ENCODE data around the gene ARID5B. TPM values are rescaled to one million over a fixed set of nuclear protein-coding genes. Genes with fewer than 3 reads are reported as not detected.

ARID5B gene
- total and polyA plus RNA-seq, 2 of the 4 experiments (the other 2 are of a cell fraction) = 41.0 to 125 TPM

DNA sequence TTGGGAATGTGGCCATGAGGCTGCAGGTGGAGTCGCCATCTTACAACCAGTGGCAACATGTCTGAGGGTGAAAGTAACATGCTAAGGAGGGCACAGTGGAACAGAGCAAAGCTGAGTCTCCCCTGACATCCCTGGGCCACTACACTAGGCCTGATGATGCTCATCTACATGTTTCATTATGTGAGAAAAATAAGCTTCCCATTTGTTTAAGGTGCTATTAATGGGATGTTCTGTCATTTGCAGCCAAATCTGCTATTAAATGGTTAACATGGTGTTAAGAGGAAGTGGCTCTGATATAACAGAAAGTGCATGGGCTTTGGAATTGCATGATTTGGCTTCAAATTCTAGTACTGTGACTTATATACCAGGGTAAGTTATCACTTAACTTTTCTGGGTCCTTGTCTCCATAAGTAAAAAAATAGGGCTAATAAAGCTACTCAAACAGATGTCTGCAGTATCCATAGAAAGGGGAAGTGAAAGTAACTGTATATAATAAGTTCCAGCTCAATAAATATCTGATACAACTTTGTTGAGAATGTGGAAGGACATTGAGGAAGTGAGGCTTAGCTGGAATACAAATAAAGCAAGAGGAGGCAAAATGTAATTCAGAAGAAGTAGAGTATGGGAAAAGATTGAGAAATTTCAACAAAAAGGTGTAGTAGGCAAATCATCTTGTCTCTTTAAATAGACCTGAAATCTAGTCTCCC lies 208.2 kb downstream of the ARID5B start (continued):
- no peak for TF ChIP-seq MXI1 (IDR thresholded peaks at IDR 0.05; ENCODE audit: borderline replicate concordance, low read depth, low read length)

DNA sequence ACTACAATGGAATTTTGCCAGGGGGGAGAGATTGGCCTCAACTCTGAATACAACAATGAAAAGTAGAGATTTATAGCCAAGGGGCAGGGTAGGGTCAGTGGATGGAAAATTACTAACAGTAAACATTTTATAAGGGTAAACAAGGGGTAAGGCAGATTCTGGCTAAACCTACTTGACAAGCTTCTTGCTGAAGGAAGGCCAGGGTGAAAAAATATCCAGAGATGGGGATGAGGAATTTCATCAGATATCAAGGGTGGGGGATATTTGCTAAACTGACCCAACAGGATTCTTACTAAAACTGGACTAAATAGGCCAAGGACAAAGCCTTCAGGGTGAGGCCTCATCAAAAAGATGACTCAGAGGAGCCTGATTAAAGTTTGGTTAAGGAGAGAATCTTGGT lies 210.8 kb downstream of the ARID5B start:
- H3K36me3 ChIP-seq (ENCODE audit: control insufficient read depth, insufficient read depth, low read length) = no peaks in the 10 kb centered on the region

More for the DNA sequence above, 210.8 kb downstream of the ARID5B start:
- H3K27me3 ChIP-seq (ENCODE audit: control insufficient read depth, insufficient read depth, low read length) = no peaks in the 10 kb centered on the region
- H2AFZ ChIP-seq (replicated peaks; ENCODE audit: low read length, poor library complexity) = no peak overlapping the region
- no peak overlapping the region for H2AK9ac ChIP-seq (replicated peaks; ENCODE audit: low read depth, low read length, poor library complexity)
- TF ChIP-seq MXI1 (IDR thresholded peaks at IDR 0.05; ENCODE audit: borderline replicate concordance, low read depth, low read length) = no peak
- no peak for TF ChIP-seq RFX5 (IDR thresholded peaks at IDR 0.05; ENCODE audit: low read depth, low read length)
- TF ChIP-seq, protein P1, sequence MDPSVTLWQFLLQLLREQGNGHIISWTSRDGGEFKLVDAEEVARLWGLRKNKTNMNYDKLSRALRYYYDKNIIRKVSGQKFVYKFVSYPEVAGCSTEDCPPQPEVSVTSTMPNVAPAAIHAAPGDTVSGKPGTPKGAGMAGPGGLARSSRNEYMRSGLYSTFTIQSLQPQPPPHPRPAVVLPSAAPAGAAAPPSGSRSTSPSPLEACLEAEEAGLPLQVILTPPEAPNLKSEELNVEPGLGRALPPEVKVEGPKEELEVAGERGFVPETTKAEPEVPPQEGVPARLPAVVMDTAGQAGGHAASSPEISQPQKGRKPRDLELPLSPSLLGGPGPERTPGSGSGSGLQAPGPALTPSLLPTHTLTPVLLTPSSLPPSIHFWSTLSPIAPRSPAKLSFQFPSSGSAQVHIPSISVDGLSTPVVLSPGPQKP (IDR thresholded peaks at IDR 0.05; ENCODE audit: borderline replicate concordance, low read depth, low read length) = no peak
- TF ChIP-seq, protein P2, sequence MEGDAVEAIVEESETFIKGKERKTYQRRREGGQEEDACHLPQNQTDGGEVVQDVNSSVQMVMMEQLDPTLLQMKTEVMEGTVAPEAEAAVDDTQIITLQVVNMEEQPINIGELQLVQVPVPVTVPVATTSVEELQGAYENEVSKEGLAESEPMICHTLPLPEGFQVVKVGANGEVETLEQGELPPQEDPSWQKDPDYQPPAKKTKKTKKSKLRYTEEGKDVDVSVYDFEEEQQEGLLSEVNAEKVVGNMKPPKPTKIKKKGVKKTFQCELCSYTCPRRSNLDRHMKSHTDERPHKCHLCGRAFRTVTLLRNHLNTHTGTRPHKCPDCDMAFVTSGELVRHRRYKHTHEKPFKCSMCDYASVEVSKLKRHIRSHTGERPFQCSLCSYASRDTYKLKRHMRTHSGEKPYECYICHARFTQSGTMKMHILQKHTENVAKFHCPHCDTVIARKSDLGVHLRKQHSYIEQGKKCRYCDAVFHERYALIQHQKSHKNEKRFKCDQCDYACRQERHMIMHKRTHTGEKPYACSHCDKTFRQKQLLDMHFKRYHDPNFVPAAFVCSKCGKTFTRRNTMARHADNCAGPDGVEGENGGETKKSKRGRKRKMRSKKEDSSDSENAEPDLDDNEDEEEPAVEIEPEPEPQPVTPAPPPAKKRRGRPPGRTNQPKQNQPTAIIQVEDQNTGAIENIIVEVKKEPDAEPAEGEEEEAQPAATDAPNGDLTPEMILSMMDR (conservative IDR thresholded peaks at IDR 0.05; ENCODE audit: low read depth, low read length) = no peak
- TF ChIP-seq CHD1 (IDR thresholded peaks at IDR 0.05; ENCODE audit: low read depth, low read length) = no peak
- TF ChIP-seq SMC3 (IDR thresholded peaks at IDR 0.05; ENCODE audit: low read depth, low read length) = no peak
- TF ChIP-seq RCOR1 (IDR thresholded peaks at IDR 0.05; ENCODE audit: insufficient replicate concordance, low read length) = no peak
- TF ChIP-seq NFE2L2 (IDR thresholded peaks at IDR 0.05; ENCODE audit: low read depth, low read length) = no peak
- TF ChIP-seq RAD21 (IDR thresholded peaks at IDR 0.05; ENCODE audit: low read length) = no peak
- TF ChIP-seq, protein P3, sequence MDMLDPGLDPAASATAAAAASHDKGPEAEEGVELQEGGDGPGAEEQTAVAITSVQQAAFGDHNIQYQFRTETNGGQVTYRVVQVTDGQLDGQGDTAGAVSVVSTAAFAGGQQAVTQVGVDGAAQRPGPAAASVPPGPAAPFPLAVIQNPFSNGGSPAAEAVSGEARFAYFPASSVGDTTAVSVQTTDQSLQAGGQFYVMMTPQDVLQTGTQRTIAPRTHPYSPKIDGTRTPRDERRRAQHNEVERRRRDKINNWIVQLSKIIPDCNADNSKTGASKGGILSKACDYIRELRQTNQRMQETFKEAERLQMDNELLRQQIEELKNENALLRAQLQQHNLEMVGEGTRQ (IDR thresholded peaks at IDR 0.05; ENCODE audit: low read depth, low read length) = no peak
- TF ChIP-seq FOS (IDR thresholded peaks at IDR 0.05; ENCODE audit: low read depth, low read length) = no peak
- no peak for TF ChIP-seq CEBPB (IDR thresholded peaks at IDR 0.05; ENCODE audit: low read depth, low read length)
- no peak overlapping the region for H3K56ac ChIP-seq (ENCODE audit: extremely low read depth, insufficient read depth, low read length)
- H3K9ac ChIP-seq (ENCODE audit: low read depth, low read length) = no peak overlapping the region
- no TSS peak for BruUV-seq (replicated peaks)
- H3K4me1 ChIP-seq (ENCODE audit: control insufficient read depth, insufficient read depth, low read length) = peaks cover 4% of the 10 kb centered on the region
- peak overlapping the region; percentile 34; the same call in 1 of the 2 replicates for H3K14ac ChIP-seq (replicated peaks; ENCODE audit: low read depth, low read length)
- no peaks in the 10 kb centered on the region for H3K79me1 ChIP-seq (ENCODE audit: low read depth in 1 of 2, low read length in 2 of 2)
- ChIA-PET CTCF (no interaction called here), POLR2A (ENCODE audit: unreplicated experiment) (no interaction called here)
- no peak overlapping the region for H4K91ac ChIP-seq (ENCODE audit: insufficient read depth, low read depth, low read length)
- dilution Hi-C loops (cut with HindIII; ENCODE audit: low sequenced_read_pairs, unreplicated experiment) = no loop called here
- H2BK120ac ChIP-seq (ENCODE audit: low read depth, low read length) = peak overlapping the region; percentile 7; the same call in 1 of the 2 replicates
- H3K27ac ChIP-seq (ENCODE audit: insufficient read depth, low read length) = no peak overlapping the region
- H4K20me1 ChIP-seq (ENCODE audit: insufficient read depth, low read length) = no peaks in the 10 kb centered on the region
- no peak overlapping the region for H2BK5ac ChIP-seq (ENCODE audit: low read depth, low read length, poor library complexity, severe bottlenecking)
- H4K5ac ChIP-seq (ENCODE audit: low read depth, low read length) = no peak overlapping the region; the same call in 1 of the 2 replicates
- no peak overlapping the region for H3K18ac ChIP-seq (ENCODE audit: low read depth, low read length)
- DNase-seq = no peak
- H3K9me3 ChIP-seq (ENCODE audit: control insufficient read depth, insufficient read depth, low read length) = no peaks in the 10 kb centered on the region
- ATAC-seq (ENCODE audit: low read depth) = no peak
- peak overlapping the region in 1 of 2 experiments; percentile 1; a peak in 1 of 4 replicates for H4K8ac ChIP-seq (ENCODE audit: low read depth in 2 of 2, low read length in 2 of 2)
- no peak overlapping the region for H2AK5ac ChIP-seq (ENCODE audit: low read depth, low read length)
- H2BK15ac ChIP-seq (ENCODE audit: low read depth, low read length) = no peak overlapping the region
- in situ Hi-C loops (cut with MboI; ENCODE audit: low sequenced_read_pairs) = no loop called here
- no peak overlapping the region for H3K4me2 ChIP-seq (ENCODE audit: low read depth, low read length)
- H3K23ac ChIP-seq (ENCODE audit: low read depth, low read length) = no peak overlapping the region; the same call in 1 of the 2 replicates
- no peak overlapping the region for H3K4ac ChIP-seq (ENCODE audit: low read depth, low read length)
- H2BK20ac ChIP-seq (ENCODE audit: low read depth, low read length) = no peak overlapping the region
- H3K4me3 ChIP-seq (ENCODE audit: insufficient read depth, low read depth, low read length) = no peak overlapping the region
- H3K9me1 ChIP-seq (ENCODE audit: insufficient read depth, low read length) = no peaks in the 10 kb centered on the region
- intact Hi-C loops (cut with micrococcal nuclease) = no loop called here
